K562 (cell line): ENCODE measurements around the gene TEPSIN. TPM values are rescaled to one million over a fixed set of nuclear protein-coding genes. Genes with fewer than 3 reads are reported as not detected.

ENCODE experiments used
- CC2D1A ChIP-seq: fragments of 450-650 bp; IDR thresholded peaks from 2 replicates; pipeline ENCODE4 v1.6.1; 2017; ENCODE audit warnings: mild to moderate bottlenecking
- CHCHD3 ChIP-seq: fragments of 250-450 bp; sonication (Bioruptor Pico); IDR thresholded peaks from 2 replicates; pipeline ENCODE4 v2.1.2; 2022; ENCODE audit warnings: mild to moderate bottlenecking
- ERF ChIP-seq: fragments of 450-650 bp; formaldehyde crosslinking; IDR thresholded peaks from 2 replicates; pipeline ENCODE4 v1.4.0; 2020; ENCODE audit warnings: mild to moderate bottlenecking, mixed read lengths
- FIP1L1 ChIP-seq: fragments of 200-400 bp; formaldehyde crosslinking; IDR thresholded peaks from 2 replicates; pipeline ENCODE4 v1.6.1; 2018; ENCODE audit warnings: mild to moderate bottlenecking, low read depth, low read length; ENCODE audit not compliant: poor library complexity, severe bottlenecking
- GABPA ChIP-seq: fragments of 200-800 bp; sonication (Bioruptor generic); conservative IDR thresholded peaks from 2 replicates; pipeline ENCODE4 v1.6.1; 2016; ENCODE audit warnings: low read depth, missing genetic modification characterization, missing compliant biosample characterization
- KDM4B ChIP-seq, 2 experiments: fragments of 450-650 bp in 1 of 2; sonication (generic) in 1 of 2; IDR thresholded peaks; 2 replicates each; pipeline ENCODE4 v1.6.1; 2016 to 2017; ENCODE audit warnings: borderline replicate concordance in 2 of 2, antibody characterized with exemption in 1 of 2, low read depth in 1 of 2, mild to moderate bottlenecking in 1 of 2
- MCM5 ChIP-seq: fragments of 450-650 bp; IDR thresholded peaks from 2 replicates; pipeline ENCODE4 v1.6.1; 2016; ENCODE audit warnings: low read depth
- MYC ChIP-seq, 2 experiments: fragments of 250-450 bp in 1 of 2; sonication (Bioruptor Pico) in 1 of 2; IDR thresholded peaks; 2 replicates each; pipeline versions ENCODE4 v1.5.1 to v1.6.1; 2012 to 2021; ENCODE audit warnings: low read depth in 2 of 2, borderline replicate concordance in 1 of 2, improper control_type of control experiment in 1 of 2, low read length in 1 of 2, mild to moderate bottlenecking in 1 of 2, moderate library complexity in 1 of 2
- NFXL1 ChIP-seq: fragments of 450-650 bp; formaldehyde crosslinking; IDR thresholded peaks from 2 replicates; pipeline ENCODE4 v1.4.0; 2021; ENCODE audit warnings: mild to moderate bottlenecking
- PHB2 ChIP-seq: fragments of 450-650 bp; IDR thresholded peaks from 2 replicates; pipeline ENCODE4 v1.6.1; 2017; ENCODE audit warnings: low read depth
- PHF21A ChIP-seq: fragments of 450-650 bp; IDR thresholded peaks from 2 replicates; pipeline ENCODE4 v1.6.1; 2017; ENCODE audit warnings: low read depth, borderline replicate concordance
- POLR2G ChIP-seq: fragments of 200-400 bp; formaldehyde crosslinking; IDR thresholded peaks from 2 replicates; pipeline ENCODE4 v1.6.1; 2017; ENCODE audit warnings: low read depth, mild to moderate bottlenecking, antibody characterized with exemption, low read length, moderate library complexity
- RAD51 ChIP-seq: fragments of 450-650 bp; IDR thresholded peaks from 2 replicates; pipeline ENCODE4 v1.7.1; 2016; ENCODE audit warnings: low read depth, mild to moderate bottlenecking, borderline replicate concordance
- RB1 ChIP-seq: fragments of 450-650 bp; IDR thresholded peaks from 2 replicates; pipeline ENCODE4 v1.6.1; 2017; ENCODE audit warnings: low read depth, mild to moderate bottlenecking
- RCOR1 ChIP-seq, 2 experiments: IDR thresholded peaks; 2 replicates each; pipeline ENCODE4 v1.6.1; 2012; ENCODE audit warnings: low read depth in 2 of 2, low read length in 2 of 2, borderline replicate concordance in 1 of 2, improper control_type of control experiment in 1 of 2
- RNF2 ChIP-seq: sonication (generic); IDR thresholded peaks from 2 replicates; pipeline ENCODE4 v1.6.1; 2016
- SMAD3 ChIP-seq: fragments of 450-650 bp; formaldehyde crosslinking; conservative IDR thresholded peaks from 2 replicates; pipeline ENCODE4 v1.4.0; 2020; ENCODE audit warnings: mild to moderate bottlenecking
- XRCC5 ChIP-seq: fragments of 200-400 bp; formaldehyde crosslinking; IDR thresholded peaks from 2 replicates; pipeline ENCODE4 v1.6.1; 2017; ENCODE audit warnings: low read depth, mild to moderate bottlenecking, low read length
- polyA plus RNA-seq, 8 experiments: library from polyadenylated mRNA; depleted of rRNA in 4 of 8; stranded (reverse) in 5 of 8; unstranded in 3 of 8; fragments of >200 nt; fragmentation: Nextera tagmentation in 2 of 8; fragmentation: Illumina TruSeq in 1 of 8; extraction: Ambion mirVana in 2 of 8; extraction: Trizol in 1 of 8; gene quantifications; 2 replicates each; pipeline versions ENCODE4 v1.2.1 to v1.2.3, GENCODE V29; 2011 to 2014; ENCODE audit warnings: inconsistent platforms in 1 of 8, missing spikeins in 1 of 8
- total RNA-seq, 7 experiments: library from RNA; depleted of rRNA in 6 of 7; stranded (reverse); fragments of >200 nt in 6 of 7; fragmentation: Illumina TruSeq in 2 of 7; extraction: Trizol in 2 of 7; gene quantifications; 2 replicates each; pipeline versions ENCODE4 v1.2.1 to v1.2.3, GENCODE V29; 2011 to 2021; ENCODE audit warnings: low replicate concordance in 1 of 7
- TF ChIP-seq, protein P1 (sequence below): sonication (generic); formaldehyde crosslinking; IDR thresholded peaks from 2 replicates; pipeline ENCODE4 v1.8.1; 2023; ENCODE audit warnings: mild to moderate bottlenecking, missing genetic modification reagents, moderate library complexity
- TF ChIP-seq, protein P2 (sequence below): fragments of 450-650 bp; formaldehyde crosslinking; conservative IDR thresholded peaks from 2 replicates; pipeline ENCODE4 v1.4.0; 2022; ENCODE audit warnings: mild to moderate bottlenecking, missing genetic modification characterization
- TF ChIP-seq, protein P3 (sequence below): sonication (generic); formaldehyde crosslinking; IDR thresholded peaks from 2 replicates; pipeline ENCODE4 v1.8.1; 2023; ENCODE audit warnings: mild to moderate bottlenecking, missing genetic modification reagents
- TF ChIP-seq, protein P4 (sequence below): fragments of 200-400 bp; formaldehyde crosslinking; IDR thresholded peaks from 2 replicates; pipeline ENCODE4 v1.6.1; 2017; ENCODE audit warnings: mild to moderate bottlenecking, low read depth, low read length, moderate library complexity

TEPSIN gene
- total and polyA plus RNA-seq, 9 of the 15 experiments (the other 6 are each of a cell fraction or from before 2014, with no cell fraction given): 0.80 to 29.8 (median 5.3) TPM

DNA sequence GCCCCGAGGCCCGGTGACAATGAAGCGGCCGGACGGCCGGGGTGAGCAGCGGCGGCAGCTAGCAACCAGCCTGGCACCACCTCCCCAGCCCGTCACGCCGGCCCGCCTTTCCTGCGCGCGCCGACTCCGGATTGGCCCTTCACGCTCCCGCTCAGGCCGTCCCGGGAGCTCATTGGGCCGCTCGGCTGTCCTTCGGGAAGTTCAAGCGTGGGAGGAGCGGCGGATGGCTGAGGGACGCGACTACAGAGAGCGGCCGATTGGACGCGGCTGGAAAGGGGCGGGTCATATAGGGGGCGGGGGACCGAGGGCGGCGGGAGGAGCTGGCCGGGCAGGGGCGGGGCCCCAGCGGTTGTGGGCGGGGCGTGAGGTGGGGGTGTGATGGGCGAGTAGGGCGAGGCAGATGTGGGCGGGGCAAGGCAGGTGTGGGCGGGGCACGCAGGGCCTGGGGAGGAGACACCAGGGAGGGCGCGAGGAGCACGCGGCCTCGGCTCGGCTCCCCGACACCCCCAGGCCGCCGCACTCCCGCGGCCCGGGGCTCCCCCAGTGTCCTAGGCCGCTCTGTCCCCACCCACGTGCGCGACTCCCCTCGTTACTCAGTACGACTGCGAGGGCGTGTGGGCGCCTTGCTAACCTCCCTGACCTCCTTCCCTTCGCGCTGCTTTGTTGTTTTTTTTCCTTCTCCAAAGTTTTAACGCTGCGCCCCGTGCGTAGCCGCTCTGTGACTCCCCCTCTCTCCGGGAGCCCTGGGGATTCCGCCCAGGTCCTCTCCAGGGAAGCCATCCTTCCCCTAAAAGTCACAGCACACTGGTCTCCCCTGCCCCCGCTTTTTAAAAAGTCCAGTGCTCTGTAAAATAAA lies 15.7 kb downstream of the TEPSIN start, which contains the start of gene CEP131 (continued):
- TF ChIP-seq MYC (IDR thresholded peaks at IDR 0.05; ENCODE audit: low read depth, low read length) (peak; percentile 93), MYC (CRISPR knock-in tag; IDR thresholded peaks at IDR 0.05; ENCODE audit: borderline replicate concordance, low read depth) (no peak), CHCHD3 (CRISPR knock-in tag) (no peak), RNF2 (peak; percentile 52; the same call in 1 of the 2 replicates), KDM4B (IDR thresholded peaks at IDR 0.05; ENCODE audit: borderline replicate concordance in 2 of 2, low read depth in 1 of 2) (no peak), CC2D1A (no peak), PHB2 (no peak), RAD51 (no peak), ERF (CRISPR knock-in tag) (peak; percentile 83; the same call in 1 of the 2 replicates), POLR2G (peak; percentile 88), SMAD3 (CRISPR knock-in tag) (no peak), MCM5 (no peak), PHF21A (no peak), NFXL1 (CRISPR knock-in tag) (0 out of 2 replicates have a peak, but pooled peaks have one; percentile 40), XRCC5 (no peak), FIP1L1 (no peak), GABPA (peak; percentile 62), RCOR1 (IDR thresholded peaks at IDR 0.05; ENCODE audit: borderline replicate concordance in 1 of 2, low read depth in 2 of 2, low read length in 2 of 2) (no peak), RB1 (peak; percentile 99)
- TF ChIP-seq, protein P1, sequence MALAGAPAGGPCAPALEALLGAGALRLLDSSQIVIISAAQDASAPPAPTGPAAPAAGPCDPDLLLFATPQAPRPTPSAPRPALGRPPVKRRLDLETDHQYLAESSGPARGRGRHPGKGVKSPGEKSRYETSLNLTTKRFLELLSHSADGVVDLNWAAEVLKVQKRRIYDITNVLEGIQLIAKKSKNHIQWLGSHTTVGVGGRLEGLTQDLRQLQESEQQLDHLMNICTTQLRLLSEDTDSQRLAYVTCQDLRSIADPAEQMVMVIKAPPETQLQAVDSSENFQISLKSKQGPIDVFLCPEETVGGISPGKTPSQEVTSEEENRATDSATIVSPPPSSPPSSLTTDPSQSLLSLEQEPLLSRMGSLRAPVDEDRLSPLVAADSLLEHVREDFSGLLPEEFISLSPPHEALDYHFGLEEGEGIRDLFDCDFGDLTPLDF (CRISPR knock-in tag): peak; percentile 82
- TF ChIP-seq, protein P2, sequence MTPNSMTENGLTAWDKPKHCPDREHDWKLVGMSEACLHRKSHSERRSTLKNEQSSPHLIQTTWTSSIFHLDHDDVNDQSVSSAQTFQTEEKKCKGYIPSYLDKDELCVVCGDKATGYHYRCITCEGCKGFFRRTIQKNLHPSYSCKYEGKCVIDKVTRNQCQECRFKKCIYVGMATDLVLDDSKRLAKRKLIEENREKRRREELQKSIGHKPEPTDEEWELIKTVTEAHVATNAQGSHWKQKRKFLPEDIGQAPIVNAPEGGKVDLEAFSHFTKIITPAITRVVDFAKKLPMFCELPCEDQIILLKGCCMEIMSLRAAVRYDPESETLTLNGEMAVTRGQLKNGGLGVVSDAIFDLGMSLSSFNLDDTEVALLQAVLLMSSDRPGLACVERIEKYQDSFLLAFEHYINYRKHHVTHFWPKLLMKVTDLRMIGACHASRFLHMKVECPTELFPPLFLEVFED (CRISPR knock-in tag): no peak
- TF ChIP-seq, protein P3, sequence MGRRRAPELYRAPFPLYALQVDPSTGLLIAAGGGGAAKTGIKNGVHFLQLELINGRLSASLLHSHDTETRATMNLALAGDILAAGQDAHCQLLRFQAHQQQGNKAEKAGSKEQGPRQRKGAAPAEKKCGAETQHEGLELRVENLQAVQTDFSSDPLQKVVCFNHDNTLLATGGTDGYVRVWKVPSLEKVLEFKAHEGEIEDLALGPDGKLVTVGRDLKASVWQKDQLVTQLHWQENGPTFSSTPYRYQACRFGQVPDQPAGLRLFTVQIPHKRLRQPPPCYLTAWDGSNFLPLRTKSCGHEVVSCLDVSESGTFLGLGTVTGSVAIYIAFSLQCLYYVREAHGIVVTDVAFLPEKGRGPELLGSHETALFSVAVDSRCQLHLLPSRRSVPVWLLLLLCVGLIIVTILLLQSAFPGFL (CRISPR knock-in tag): no peak
- TF ChIP-seq, protein P4, sequence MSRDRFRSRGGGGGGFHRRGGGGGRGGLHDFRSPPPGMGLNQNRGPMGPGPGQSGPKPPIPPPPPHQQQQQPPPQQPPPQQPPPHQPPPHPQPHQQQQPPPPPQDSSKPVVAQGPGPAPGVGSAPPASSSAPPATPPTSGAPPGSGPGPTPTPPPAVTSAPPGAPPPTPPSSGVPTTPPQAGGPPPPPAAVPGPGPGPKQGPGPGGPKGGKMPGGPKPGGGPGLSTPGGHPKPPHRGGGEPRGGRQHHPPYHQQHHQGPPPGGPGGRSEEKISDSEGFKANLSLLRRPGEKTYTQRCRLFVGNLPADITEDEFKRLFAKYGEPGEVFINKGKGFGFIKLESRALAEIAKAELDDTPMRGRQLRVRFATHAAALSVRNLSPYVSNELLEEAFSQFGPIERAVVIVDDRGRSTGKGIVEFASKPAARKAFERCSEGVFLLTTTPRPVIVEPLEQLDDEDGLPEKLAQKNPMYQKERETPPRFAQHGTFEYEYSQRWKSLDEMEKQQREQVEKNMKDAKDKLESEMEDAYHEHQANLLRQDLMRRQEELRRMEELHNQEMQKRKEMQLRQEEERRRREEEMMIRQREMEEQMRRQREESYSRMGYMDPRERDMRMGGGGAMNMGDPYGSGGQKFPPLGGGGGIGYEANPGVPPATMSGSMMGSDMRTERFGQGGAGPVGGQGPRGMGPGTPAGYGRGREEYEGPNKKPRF: no peak
